Measurements from ENCODE around the gene RAD51AP1. TPM values are rescaled to one million over a fixed set of nuclear protein-coding genes. Genes with fewer than 3 reads are reported as not detected.
"Not testable (repeated sequence)": the region's sequence is repeated elsewhere in the genome, so short reads cannot be mapped to it uniquely, and the experiment has no call there.

Gene RAD51AP1, protein sequence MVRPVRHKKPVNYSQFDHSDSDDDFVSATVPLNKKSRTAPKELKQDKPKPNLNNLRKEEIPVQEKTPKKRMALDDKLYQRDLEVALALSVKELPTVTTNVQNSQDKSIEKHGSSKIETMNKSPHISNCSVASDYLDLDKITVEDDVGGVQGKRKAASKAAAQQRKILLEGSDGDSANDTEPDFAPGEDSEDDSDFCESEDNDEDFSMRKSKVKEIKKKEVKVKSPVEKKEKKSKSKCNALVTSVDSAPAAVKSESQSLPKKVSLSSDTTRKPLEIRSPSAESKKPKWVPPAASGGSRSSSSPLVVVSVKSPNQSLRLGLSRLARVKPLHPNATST
- 106 and 121 TPM in 2 replicates for total RNA-seq (2014; rRNA removed; shearing (Covaris generic))

DNA sequence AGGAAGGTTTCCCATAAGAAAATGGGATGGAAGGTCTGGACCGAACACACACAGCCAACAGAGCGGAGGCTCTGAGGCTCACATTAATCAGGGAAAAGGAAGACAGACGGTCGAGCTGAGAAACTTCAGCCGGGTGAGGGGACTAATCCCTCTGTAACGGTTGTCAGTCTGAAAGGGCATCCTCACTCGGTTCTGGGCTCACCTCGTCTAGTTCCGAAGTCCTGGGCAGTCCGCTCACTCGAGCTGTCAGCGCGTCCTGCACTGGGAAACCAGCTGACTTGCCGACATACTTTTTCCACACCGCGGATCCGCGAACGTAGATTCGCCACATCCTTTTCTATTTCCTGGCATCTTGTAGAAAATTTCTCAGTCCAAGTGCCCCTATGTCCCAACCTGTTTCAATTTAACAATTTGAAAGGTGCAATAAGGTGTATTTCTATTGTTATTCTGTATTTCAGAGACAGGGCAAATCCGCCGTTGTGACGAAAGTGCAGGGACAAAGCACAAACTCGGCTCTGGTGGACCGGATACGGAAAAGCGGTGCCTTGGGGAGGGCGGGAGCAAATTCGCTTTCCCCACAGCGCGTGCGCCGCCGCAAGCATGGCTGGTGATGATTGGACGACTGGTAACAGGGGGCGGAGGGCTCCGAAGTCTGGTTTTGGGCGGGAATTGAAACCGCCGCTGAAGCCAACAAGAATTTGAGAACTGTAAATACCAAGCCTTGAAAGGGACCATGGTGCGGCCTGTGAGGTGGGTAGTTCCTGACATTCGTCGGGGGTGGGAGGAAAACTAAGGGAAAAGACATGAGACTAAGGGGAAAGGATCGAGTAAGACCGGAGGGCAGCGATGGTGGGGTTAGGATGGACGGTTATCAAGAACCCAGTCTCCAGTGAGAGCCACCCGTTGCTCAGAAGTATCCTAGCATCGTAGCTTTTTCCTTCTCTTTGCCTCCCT, at the start of gene RAD51AP1:
Gene RAD51AP1 (plus strand): TSS at position 684 of the 954 bp plus-strand sequence. CDS start 50 bp downstream, at position 734.
- DNase-seq (ENCODE audit: low read depth): peak; percentile 99

GRCh38 chr12:4489556-4489955, 49.1 kb upstream of the RAD51AP1 start:
- no peak for DNase-seq (ENCODE audit: low read depth)

DNA sequence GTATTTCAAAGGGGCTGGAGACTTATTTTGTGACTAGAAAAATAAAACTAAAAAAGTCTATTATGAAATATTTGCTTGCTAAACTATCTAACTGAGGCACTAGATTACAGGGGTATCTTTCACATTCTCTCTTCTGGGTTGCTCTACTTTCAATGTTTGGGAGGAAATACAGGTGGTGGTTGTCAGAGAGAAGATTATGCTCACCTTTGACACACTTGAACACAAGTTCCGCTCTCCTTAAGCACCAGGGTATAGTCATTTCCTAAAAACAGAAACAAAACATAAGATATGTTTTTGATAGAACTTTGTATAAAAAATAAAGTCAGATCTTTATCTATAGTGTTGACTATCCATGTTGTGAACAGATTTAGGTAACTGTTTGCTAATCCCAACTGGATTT, 47.7 kb upstream of the RAD51AP1 start:
- DNase-seq (ENCODE audit: low read depth): no peak

DNA sequence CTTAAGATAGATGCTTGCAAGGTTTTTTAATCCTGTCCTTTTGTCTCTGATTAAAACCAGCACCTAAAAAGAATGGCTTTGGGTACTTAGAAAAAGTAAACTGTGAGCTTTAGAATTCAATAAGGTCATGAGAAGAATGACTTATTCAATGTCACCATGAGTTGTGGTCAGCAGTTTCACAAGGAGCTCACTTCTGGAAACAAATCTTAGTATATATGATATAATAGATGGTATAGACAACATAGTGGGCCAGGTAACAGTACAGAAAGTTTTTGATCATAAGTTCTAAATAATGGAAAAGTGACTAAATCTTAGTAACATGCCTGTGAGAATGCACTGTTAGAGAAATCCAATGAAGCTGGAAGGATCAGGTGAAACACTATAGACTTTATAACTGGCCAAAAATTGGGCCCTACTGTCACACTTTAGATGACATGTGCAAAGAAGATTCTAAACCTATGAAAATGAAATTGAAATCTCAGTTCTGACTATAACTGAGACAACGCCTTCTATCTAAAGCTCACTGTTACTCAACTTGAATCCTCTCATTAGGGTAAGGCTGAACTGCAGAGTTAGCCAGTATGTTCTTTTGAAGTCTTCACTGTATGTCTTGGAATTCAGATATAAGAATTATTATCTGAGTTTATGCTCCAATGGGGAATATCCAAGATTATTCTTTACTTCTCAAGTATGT, 42.4 kb upstream of the RAD51AP1 start:
- no peak for DNase-seq (ENCODE audit: low read depth)

DNA sequence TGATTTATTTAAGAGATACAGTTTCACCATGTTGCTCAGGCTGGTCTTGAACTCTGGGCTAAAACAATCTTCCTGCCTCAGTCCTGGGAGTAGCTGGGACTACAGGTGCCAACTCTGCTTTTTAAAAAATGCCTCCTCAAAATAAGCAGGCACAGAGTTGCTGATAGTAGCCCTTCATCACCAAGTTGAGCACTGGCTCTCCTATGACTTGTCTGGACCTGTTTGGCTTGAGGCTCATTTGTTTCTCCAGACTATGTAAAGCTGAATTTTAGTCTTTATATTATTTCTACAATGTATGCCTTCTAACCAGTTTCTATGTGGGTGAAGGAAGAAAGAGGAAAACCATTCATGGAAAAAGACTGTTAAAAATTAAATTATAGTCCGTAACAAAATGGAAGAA, 39.5 kb upstream of the RAD51AP1 start:
- no peak for DNase-seq (ENCODE audit: low read depth)

- peak; percentile 42 for DNase-seq (ENCODE audit: low read depth)
Observed at GRCh38 chr12:4505376-4505986, 33.2 kb upstream of the RAD51AP1 start.

- no peak for DNase-seq (ENCODE audit: low read depth)
Observed at GRCh38 chr12:4506430-4506829, 32.3 kb upstream of the RAD51AP1 start.

GRCh38 chr12:4506870-4507269, 31.8 kb upstream of the RAD51AP1 start:
- peak; percentile 21 for DNase-seq (ENCODE audit: low read depth)

DNA sequence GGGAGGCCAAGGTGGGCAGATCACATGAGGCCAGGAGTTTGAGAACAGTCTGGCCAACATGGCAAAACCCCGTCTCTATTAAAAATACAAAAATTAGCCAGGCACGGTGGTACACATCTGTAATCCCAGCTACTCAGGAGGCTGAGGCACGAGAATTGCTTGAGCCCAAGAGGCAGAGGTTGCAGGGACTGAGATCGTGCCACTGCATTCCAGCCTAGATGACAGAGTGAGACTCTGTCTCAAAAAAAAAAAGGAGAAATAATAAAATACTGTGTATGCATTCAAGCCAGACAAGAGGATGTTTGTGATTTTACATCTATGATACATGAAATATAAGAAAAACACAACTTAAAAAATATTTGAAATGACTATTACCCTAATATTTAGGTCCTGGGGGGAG, 30.2 kb upstream of the RAD51AP1 start:
- not testable (repeated sequence) for DNase-seq (ENCODE audit: low read depth)

DNA sequence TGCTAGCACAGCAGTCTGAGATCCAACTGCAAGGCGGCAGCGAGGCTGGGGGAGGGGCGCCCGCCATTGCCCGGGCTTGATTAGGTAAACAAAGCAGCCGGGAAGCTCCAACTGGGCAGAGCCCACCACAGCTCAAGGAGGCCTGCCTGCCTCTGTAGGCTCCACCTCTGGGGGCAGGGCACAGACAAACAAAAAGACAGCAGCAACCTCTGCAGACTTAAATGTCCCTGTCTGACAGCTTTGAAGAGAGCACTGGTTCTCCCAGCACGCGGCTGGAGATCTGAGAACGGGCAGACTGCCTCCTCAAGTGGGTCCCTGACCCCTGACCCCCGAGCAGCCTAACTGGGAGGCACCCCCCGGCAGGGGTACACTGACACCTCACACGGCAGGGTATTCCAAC, 29.4 kb upstream of the RAD51AP1 start:
- not testable (repeated sequence) for DNase-seq (ENCODE audit: low read depth)

DNA sequence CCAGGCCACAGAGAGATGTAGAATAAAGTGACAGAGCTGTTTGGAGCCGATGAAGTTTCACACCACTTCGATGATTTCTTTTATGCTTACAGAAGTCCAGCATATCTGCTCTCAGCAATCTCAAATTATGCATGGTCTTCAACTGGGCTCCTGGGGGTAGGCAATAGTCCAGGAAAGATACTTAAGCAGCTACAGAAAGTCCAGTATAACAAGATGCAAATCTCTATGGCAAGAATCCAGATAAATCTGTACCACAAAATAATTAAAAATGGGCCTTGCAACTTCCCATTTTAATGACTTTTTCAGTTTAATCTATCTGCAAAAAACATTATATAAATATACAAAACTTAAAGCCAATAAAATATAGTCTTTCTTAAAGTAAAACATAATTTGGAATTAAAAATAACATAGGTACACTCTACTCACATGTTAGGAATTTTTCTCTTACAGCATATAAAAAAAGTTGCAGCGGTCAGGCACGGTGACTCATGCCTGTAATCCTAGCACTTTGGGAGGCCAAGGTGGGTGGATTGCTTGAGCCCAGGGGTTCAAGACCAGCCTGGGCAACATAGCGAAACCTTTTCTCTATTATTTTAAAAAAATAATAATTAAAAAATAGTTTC, 20.5 kb upstream of the RAD51AP1 start:
- peak; percentile 80 for DNase-seq (ENCODE audit: low read depth)

DNA sequence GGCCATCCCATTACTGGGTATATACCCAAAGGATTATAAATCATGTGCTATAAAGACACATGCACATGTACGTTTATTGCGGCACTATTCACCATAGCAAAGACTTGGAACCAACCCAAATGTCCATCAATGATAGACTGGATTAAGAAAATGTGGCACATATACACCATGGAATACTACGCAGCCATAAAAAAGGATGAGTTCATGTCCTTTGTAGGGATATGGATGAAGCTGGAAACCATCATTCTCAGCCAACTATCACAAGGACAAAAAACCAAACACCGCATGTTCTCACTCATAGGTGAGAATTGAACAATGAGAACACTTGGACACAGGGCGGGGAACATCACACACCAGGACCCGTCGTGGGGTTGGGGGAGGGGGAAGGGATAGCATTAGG, 15.2 kb upstream of the RAD51AP1 start:
- not testable (repeated sequence) for DNase-seq (ENCODE audit: low read depth)

GRCh38 chr12:4526923-4527546, 11.7 kb upstream of the RAD51AP1 start:
- no peak for DNase-seq (ENCODE audit: low read depth)

- DNase-seq (ENCODE audit: low read depth): no peak
Observed at GRCh38 chr12:4530160-4530559, 8.5 kb upstream of the RAD51AP1 start.

DNA sequence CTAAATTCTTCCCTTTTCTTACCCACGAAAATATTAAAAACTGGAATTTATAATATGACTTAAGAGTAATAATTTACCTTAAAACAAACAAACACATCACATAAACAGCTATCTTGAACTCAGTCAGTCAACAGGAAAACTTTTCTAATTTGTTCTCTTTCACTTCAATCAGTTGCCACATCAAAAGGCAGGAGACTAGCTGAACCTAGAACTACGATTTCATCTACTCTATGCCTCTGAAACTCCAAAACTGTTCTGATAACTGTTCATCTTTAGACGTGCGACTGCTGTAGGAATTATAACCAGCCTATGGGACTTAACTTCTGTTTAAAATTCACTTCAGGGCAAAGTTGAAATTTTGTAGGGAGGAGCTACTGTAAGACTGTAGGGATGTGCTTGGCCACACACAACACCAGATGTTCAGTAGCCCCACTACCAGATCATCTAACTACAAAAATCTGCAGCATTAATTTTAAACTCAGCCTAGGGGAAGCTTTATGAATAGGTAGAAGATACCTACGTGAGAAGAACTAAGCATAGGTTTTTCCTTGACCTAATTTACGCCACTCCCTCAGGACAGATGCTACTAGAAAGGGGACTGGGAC, 7.6 kb upstream of the RAD51AP1 start:
- no peak for DNase-seq (ENCODE audit: low read depth)

GRCh38 chr12:4535092-4535491, 3.6 kb upstream of the RAD51AP1 start:
- DNase-seq (ENCODE audit: low read depth): no peak

DNA sequence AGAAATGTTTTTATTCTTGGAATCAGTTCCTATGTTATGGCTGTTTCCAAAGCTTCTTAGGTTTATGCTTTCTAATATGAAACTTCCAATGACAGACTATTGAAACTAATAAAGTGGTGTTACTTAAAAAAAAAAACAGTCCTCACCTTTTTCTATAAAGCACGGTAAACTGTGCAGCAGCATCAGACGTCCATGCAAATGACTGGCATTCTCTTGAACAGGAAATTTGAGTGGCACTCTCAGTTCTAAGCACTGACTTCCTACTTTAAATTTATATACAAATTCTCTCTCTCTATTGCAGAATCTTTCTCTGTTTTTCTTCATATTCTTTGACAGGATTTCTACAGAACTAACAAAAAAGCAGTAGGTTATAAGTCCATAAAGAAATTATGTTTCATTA, 2.8 kb upstream of the RAD51AP1 start:
- DNase-seq (ENCODE audit: low read depth): no peak

- no peak for DNase-seq (ENCODE audit: low read depth)
Observed at GRCh38 chr12:4539167-4539870, 629 bp downstream of the RAD51AP1 start.

DNA sequence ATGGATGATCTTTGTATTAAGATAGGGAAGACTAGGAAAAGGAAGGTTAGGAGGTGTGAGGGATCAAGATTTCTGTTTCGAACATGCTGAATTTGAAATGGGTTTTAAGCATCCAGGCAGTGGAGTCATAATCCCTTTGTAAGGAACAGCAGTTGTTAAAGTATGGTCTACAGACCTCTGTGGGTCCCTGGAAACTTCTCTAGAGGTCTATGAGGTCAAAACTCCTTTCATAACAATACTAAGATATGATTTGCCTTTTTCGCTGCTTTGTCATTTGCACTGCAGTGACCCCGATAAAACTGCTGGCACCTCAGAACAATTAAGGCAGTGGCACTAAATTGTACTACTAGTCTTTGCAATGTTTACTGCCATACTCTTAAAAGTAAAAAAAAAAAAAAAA, 1.5 kb downstream of the RAD51AP1 start:
- no peak for DNase-seq (ENCODE audit: low read depth)

- no peak for DNase-seq (ENCODE audit: low read depth)
Observed at GRCh38 chr12:4540638-4541037, 1.9 kb downstream of the RAD51AP1 start.
